SK-N-SH treated with all-trans-retinoic acid at 6 μM for 48 hours (cell line): ENCODE data around the gene RHOG.
A peak's percentile ranks its signal among the peaks of the same experiment; 100 is the strongest.

Source experiments
- ATAC-seq: fragments of 200-7000 bp; cut with Tn5 transposase; 3 replicates; pipeline ENCODE4 v1.9.1; 2020; ENCODE audit warnings: mild to moderate bottlenecking, moderate library complexity
- ARNTL ChIP-seq: fragments of 450-650 bp; formaldehyde crosslinking; IDR thresholded peaks from 2 replicates; pipeline ENCODE4 v1.5.0; 2020; ENCODE audit warnings: low read depth, mild to moderate bottlenecking, moderate library complexity, borderline replicate concordance
- BACH2 ChIP-seq: fragments of 250-450 bp; sonication (Bioruptor Pico); IDR thresholded peaks from 2 replicates; pipeline ENCODE4 v1.9.0; 2021; ENCODE audit warnings: mild to moderate bottlenecking, borderline replicate concordance
- CSDC2 ChIP-seq: fragments of 250-450 bp; sonication (Bioruptor Pico); IDR thresholded peaks from 2 replicates; pipeline ENCODE4 v1.5.0; 2020; ENCODE audit warnings: mild to moderate bottlenecking, moderate library complexity
- CSRNP3 ChIP-seq: fragments of 250-450 bp; sonication (Bioruptor Pico); IDR thresholded peaks from 2 replicates; pipeline ENCODE4 v1.5.1; 2021; ENCODE audit warnings: mild to moderate bottlenecking, moderate library complexity
- ESRRG ChIP-seq: fragments of 250-450 bp; sonication (Bioruptor Pico); IDR thresholded peaks from 2 replicates; pipeline ENCODE4 v1.6.1; 2021; ENCODE audit warnings: mild to moderate bottlenecking
- GLIS3 ChIP-seq: fragments of 250-450 bp; sonication (Bioruptor Pico); IDR thresholded peaks from 2 replicates; pipeline ENCODE4 v1.5.0; 2020; ENCODE audit warnings: mild to moderate bottlenecking, moderate library complexity
- ISL1 ChIP-seq: fragments of 250-450 bp; sonication (Bioruptor Pico); IDR thresholded peaks from 2 replicates; pipeline ENCODE4 v2.1.2; 2022; ENCODE audit warnings: mild to moderate bottlenecking, moderate library complexity
- OSR1 ChIP-seq: fragments of 250-450 bp; sonication (Bioruptor Pico); IDR thresholded peaks from 2 replicates; pipeline ENCODE4 v1.8.0; 2022; ENCODE audit warnings: moderate library complexity, mild to moderate bottlenecking, inconsistent platforms
- PATZ1 ChIP-seq: fragments of 250-450 bp; sonication (Bioruptor Pico); IDR thresholded peaks from 2 replicates; pipeline ENCODE4 v1.8.0; 2020; ENCODE audit warnings: mild to moderate bottlenecking, moderate library complexity, borderline replicate concordance
- POU6F1 ChIP-seq: fragments of 250-450 bp; sonication (Bioruptor Pico); IDR thresholded peaks from 2 replicates; pipeline ENCODE4 v1.8.0; 2021; ENCODE audit warnings: low read depth, mild to moderate bottlenecking, moderate library complexity, borderline replicate concordance
- PPARA ChIP-seq: fragments of 250-450 bp; sonication (Bioruptor Pico); IDR thresholded peaks from 2 replicates; pipeline ENCODE4 v1.5.0; 2020; ENCODE audit warnings: mild to moderate bottlenecking, borderline replicate concordance
- RARB ChIP-seq: fragments of 250-450 bp; sonication (Bioruptor Pico); IDR thresholded peaks from 2 replicates; pipeline ENCODE4 v1.8.0; 2021; ENCODE audit warnings: mild to moderate bottlenecking, moderate library complexity
- SNAI2 ChIP-seq: fragments of 250-450 bp; sonication (Bioruptor Pico); IDR thresholded peaks from 2 replicates; pipeline ENCODE4 v1.5.0; 2020; ENCODE audit warnings: mild to moderate bottlenecking, moderate library complexity
- TOX ChIP-seq: fragments of 250-450 bp; sonication (Bioruptor Pico); IDR thresholded peaks from 2 replicates; pipeline ENCODE4 v1.8.0; 2021; ENCODE audit warnings: mild to moderate bottlenecking, moderate library complexity, borderline replicate concordance
- TSHZ2 ChIP-seq: fragments of 250-450 bp; sonication (Bioruptor Pico); IDR thresholded peaks from 2 replicates; pipeline ENCODE4 v1.5.0; 2020; ENCODE audit warnings: mild to moderate bottlenecking, moderate library complexity
- ZFP30 ChIP-seq: fragments of 450-650 bp; formaldehyde crosslinking; IDR thresholded peaks from 2 replicates; pipeline ENCODE4 v1.5.0; 2022; ENCODE audit warnings: mild to moderate bottlenecking, moderate library complexity
- ZNF565 ChIP-seq: fragments of 450-650 bp; formaldehyde crosslinking; conservative IDR thresholded peaks from 2 replicates; pipeline ENCODE4 v1.5.0; 2020; ENCODE audit warnings: low read depth, mild to moderate bottlenecking, moderate library complexity
- ZNF70 ChIP-seq: fragments of 450-650 bp; formaldehyde crosslinking; IDR thresholded peaks from 2 replicates; pipeline ENCODE4 v1.5.0; 2020; ENCODE audit warnings: mild to moderate bottlenecking, moderate library complexity

The RHOG gene

GRCh38 chr11:3823303-3823702 is 17.5 kb downstream of the RHOG start:
- TF ChIP-seq ZFP30 (CRISPR knock-in tag) (no peak), OSR1 (no peak), CSDC2 (CRISPR knock-in tag) (no peak), ISL1 (CRISPR knock-in tag) (no peak), POU6F1 (CRISPR knock-in tag) (no peak), TOX (CRISPR knock-in tag) (no peak), PPARA (CRISPR knock-in tag) (no peak), ZNF565 (CRISPR knock-in tag) (no peak), CSRNP3 (CRISPR knock-in tag) (no peak), RARB (CRISPR knock-in tag) (no peak), ESRRG (CRISPR knock-in tag) (no peak), BACH2 (no peak)
- peak; percentile 79 for ATAC-seq

- TF ChIP-seq POU6F1 (CRISPR knock-in tag) (no peak), ARNTL (CRISPR knock-in tag) (no peak), ZFP30 (CRISPR knock-in tag) (no peak), SNAI2 (CRISPR knock-in tag) (no peak), OSR1 (no peak), GLIS3 (CRISPR knock-in tag) (no peak), TSHZ2 (CRISPR knock-in tag) (no peak)
- TF ChIP-seq, all 23 proteins: peak for 0
- ATAC-seq, result no peak
These were observed 18.4 kb downstream of the RHOG start for GRCh38 chr11:3822312-3822711.

- ATAC-seq, result no peak
- TF ChIP-seq CSRNP3 (CRISPR knock-in tag) (no peak), TOX (CRISPR knock-in tag) (no peak), SNAI2 (CRISPR knock-in tag) (no peak), ZNF70 (CRISPR knock-in tag) (no peak), PATZ1 (CRISPR knock-in tag) (no peak), TSHZ2 (CRISPR knock-in tag) (no peak), ARNTL (CRISPR knock-in tag) (no peak)
These were observed 19.8 kb downstream of the RHOG start for GRCh38 chr11:3820971-3821370.
